WTC11 (cell line): ENCODE measurements around the gene MS4A15. TPM values are rescaled to one million over a fixed set of nuclear protein-coding genes. Genes with fewer than 3 reads are reported as not detected.

Source experiments
- ATAC-seq: fragments of 200-7000 bp; cut with Tn5 transposase; 2 replicates; pipeline ENCODE4 v1.10.0; 2021; ENCODE audit warnings: mild to moderate bottlenecking, moderate library complexity
- CTCF ChIA-PET: fragments of 300-600 bp; sonication (Branson Sonifier 250); formaldehyde crosslinking; loops from one replicate; lab custom pipeline; 2021; ENCODE audit warnings: antibody characterized with exemption; lab: Charles Lee
- POLR2A ChIA-PET: fragments of 350-600 bp; sonication (Branson Sonifier 250); formaldehyde crosslinking; loops from one replicate; lab custom pipeline; 2021; ENCODE audit warnings: antibody characterized with exemption; lab: Charles Lee
- DNase-seq: peaks from one replicate; pipeline ENCODE4 v3.0.0; 2021; ENCODE audit warnings: low spot score
- H3K27ac Mint-ChIP-seq: 2 replicates; pipeline ENCODE4 v1.8.0; 2021; ENCODE audit warnings: mixed read lengths
- H3K27me3 Mint-ChIP-seq: 2 replicates; pipeline ENCODE4 v1.8.0; 2021; ENCODE audit warnings: low read depth, mild to moderate bottlenecking, moderate library complexity, mixed read lengths
- H3K36me3 Mint-ChIP-seq: 2 replicates; pipeline ENCODE4 v1.8.0; 2021; ENCODE audit warnings: mixed read lengths
- H3K4me1 Mint-ChIP-seq: 2 replicates; pipeline ENCODE4 v1.8.0; 2022; ENCODE audit warnings: mixed read lengths
- H3K4me3 Mint-ChIP-seq: 2 replicates; pipeline ENCODE4 v1.8.0; 2021; ENCODE audit warnings: mild to moderate bottlenecking, moderate library complexity, mixed read lengths
- H3K9me3 Mint-ChIP-seq: 2 replicates; pipeline ENCODE4 v1.8.0; 2021; ENCODE audit warnings: mixed read lengths
- ATF3 ChIP-seq: sonication (generic); formaldehyde crosslinking; conservative IDR thresholded peaks from 2 replicates; pipeline ENCODE4 v1.8.1; 2022; ENCODE audit warnings: mild to moderate bottlenecking, missing genetic modification reagents
- CREM ChIP-seq: sonication (generic); formaldehyde crosslinking; IDR thresholded peaks from 2 replicates; pipeline ENCODE4 v1.8.1; 2022; ENCODE audit warnings: mild to moderate bottlenecking, missing genetic modification reagents, moderate library complexity
- ELF4 ChIP-seq: sonication (generic); formaldehyde crosslinking; IDR thresholded peaks from 2 replicates; pipeline ENCODE4 v1.8.1; 2022; ENCODE audit warnings: low read depth, mild to moderate bottlenecking, moderate library complexity, missing genetic modification reagents
- ETV6 ChIP-seq: sonication (generic); formaldehyde crosslinking; IDR thresholded peaks from 2 replicates; pipeline ENCODE4 v1.8.1; 2022; ENCODE audit warnings: mild to moderate bottlenecking, missing genetic modification reagents
- GABPB1 ChIP-seq: sonication (generic); formaldehyde crosslinking; IDR thresholded peaks from 2 replicates; pipeline ENCODE4 v1.8.1; 2023; ENCODE audit warnings: mild to moderate bottlenecking, missing genetic modification reagents
- HMGXB4 ChIP-seq: sonication (generic); formaldehyde crosslinking; IDR thresholded peaks from 2 replicates; pipeline ENCODE4 v1.8.1; 2023; ENCODE audit warnings: mild to moderate bottlenecking, moderate library complexity, missing genetic modification reagents
- MAX ChIP-seq: sonication (generic); formaldehyde crosslinking; IDR thresholded peaks from 2 replicates; pipeline ENCODE4 v1.8.0; 2022; ENCODE audit warnings: mild to moderate bottlenecking, missing genetic modification reagents
- NR3C1 ChIP-seq: sonication (generic); formaldehyde crosslinking; conservative IDR thresholded peaks from 2 replicates; pipeline ENCODE4 v1.8.1; 2023; ENCODE audit warnings: low read depth, mild to moderate bottlenecking, missing genetic modification reagents
- PRDM15 ChIP-seq: sonication (generic); formaldehyde crosslinking; IDR thresholded peaks from 2 replicates; pipeline ENCODE4 v1.8.0; 2022; ENCODE audit warnings: missing genetic modification reagents
- SMAD3 ChIP-seq: sonication (generic); formaldehyde crosslinking; IDR thresholded peaks from 2 replicates; pipeline ENCODE4 v1.8.0; 2022; ENCODE audit warnings: missing genetic modification reagents, mild to moderate bottlenecking, borderline replicate concordance
- SOX15 ChIP-seq: fragments of 250-450 bp; sonication (Bioruptor Pico); IDR thresholded peaks from 2 replicates; pipeline ENCODE4 v1.9.0; 2021; ENCODE audit warnings: mild to moderate bottlenecking
- TEAD4 ChIP-seq: sonication (generic); formaldehyde crosslinking; IDR thresholded peaks from 2 replicates; pipeline ENCODE4 v1.8.0; 2022; ENCODE audit warnings: mild to moderate bottlenecking, missing genetic modification reagents
- ZNF138 ChIP-seq: sonication (generic); formaldehyde crosslinking; conservative IDR thresholded peaks from 2 replicates; pipeline ENCODE4 v1.8.1; 2022; ENCODE audit warnings: mild to moderate bottlenecking, moderate library complexity, missing genetic modification reagents
- ZNF263 ChIP-seq: sonication (generic); formaldehyde crosslinking; IDR thresholded peaks from 2 replicates; pipeline ENCODE4 v1.8.1; 2022; ENCODE audit warnings: low read depth, mild to moderate bottlenecking, moderate library complexity, missing genetic modification reagents
- ZNF281 ChIP-seq: sonication (generic); formaldehyde crosslinking; IDR thresholded peaks from 2 replicates; pipeline ENCODE4 v1.8.0; 2023; ENCODE audit warnings: mild to moderate bottlenecking, missing genetic modification reagents
- ZNF396 ChIP-seq: fragments of 250-450 bp; sonication (Bioruptor Pico); IDR thresholded peaks from 2 replicates; pipeline ENCODE4 v1.8.0; 2021; ENCODE audit warnings: mild to moderate bottlenecking, moderate library complexity, borderline replicate concordance
- ZNF416 ChIP-seq: fragments of 250-450 bp; sonication (Bioruptor Pico); IDR thresholded peaks from 2 replicates; pipeline ENCODE4 v1.9.0; 2021; ENCODE audit warnings: mild to moderate bottlenecking, inconsistent platforms
- ZNF512 ChIP-seq: sonication (generic); formaldehyde crosslinking; IDR thresholded peaks from 2 replicates; pipeline ENCODE4 v1.8.1; 2022; ENCODE audit warnings: missing genetic modification reagents, borderline replicate concordance
- ZNF532 ChIP-seq: fragments of 250-450 bp; sonication (Bioruptor Pico); IDR thresholded peaks from 2 replicates; pipeline ENCODE4 v1.9.0; 2021; ENCODE audit warnings: mild to moderate bottlenecking, borderline replicate concordance
- total RNA-seq: library from RNA; stranded (reverse); gene quantifications from 3 replicates; pipeline ENCODE4 v1.2.3, GENCODE V29; 2021

The MS4A15 gene
- total RNA-seq, 1 experiment from 2014 or later: 0.09 TPM

- no peak overlapping the region for H3K4me3 Mint-ChIP-seq
- DNase-seq (no peak), ATAC-seq (no peak)
- POLR2A ChIA-PET: no interaction called here
- no peak overlapping the region for H3K27ac Mint-ChIP-seq
- H3K9me3 Mint-ChIP-seq: peaks cover 21% of the 10 kb centered on the region
- H3K36me3 Mint-ChIP-seq: peaks cover 5% of the 10 kb centered on the region; the same call in 1 of the 2 replicates
- peaks cover 19% of the 10 kb centered on the region for H3K27me3 Mint-ChIP-seq
- H3K4me1 Mint-ChIP-seq: no peaks in the 10 kb centered on the region
- TF ChIP-seq NR3C1 (CRISPR knock-in tag) (no peak), ZNF263 (no peak), ZNF138 (CRISPR knock-in tag) (no peak), ZNF396 (CRISPR knock-in tag) (no peak), GABPB1 (CRISPR knock-in tag) (no peak), TEAD4 (no peak), ZNF416 (CRISPR knock-in tag) (no peak), HMGXB4 (CRISPR knock-in tag) (no peak)
- CTCF ChIA-PET: interaction anchor here (1.2 to 1.3 kb wide), 2 partner anchors 23 to 35 kb away, joined by 3 read pairs; no protein-coding TSS in a partner anchor
Observed at GRCh38 chr11:60797846-60798630, 41.4 kb downstream of the MS4A15 start.

- CTCF ChIA-PET: interaction anchor here (1.2 kb wide), 1 partner anchor 36 kb away, joined by 3 read pairs; no protein-coding TSS in a partner anchor
- H3K4me1 Mint-ChIP-seq: no peaks in the 10 kb centered on the region
- TF ChIP-seq PRDM15 (CRISPR knock-in tag) (no peak), SOX15 (no peak), ZNF532 (CRISPR knock-in tag) (no peak), ELF4 (CRISPR knock-in tag) (no peak), MAX (CRISPR knock-in tag) (no peak), ZNF138 (CRISPR knock-in tag) (no peak), ZNF281 (CRISPR knock-in tag) (no peak), SMAD3 (no peak), ETV6 (CRISPR knock-in tag) (no peak), ATF3 (no peak), CREM (no peak), ZNF512 (no peak)
Observed at GRCh38 chr11:60798631-60799030, 42.0 kb downstream of the MS4A15 start.

More at GRCh38 chr11:60798631-60799030, 42.0 kb downstream of the MS4A15 start:
- no peak for DNase-seq
- no peak for ATAC-seq
- no peak overlapping the region for H3K4me3 Mint-ChIP-seq
- POLR2A ChIA-PET: no interaction called here
- H3K27me3 Mint-ChIP-seq: peaks cover 22% of the 10 kb centered on the region
- H3K9me3 Mint-ChIP-seq: peaks cover 15% of the 10 kb centered on the region
- H3K27ac Mint-ChIP-seq: no peak overlapping the region
- peaks cover 4% of the 10 kb centered on the region; the same call in 1 of the 2 replicates for H3K36me3 Mint-ChIP-seq
